ENCODE results near the gene NSUN3. TPM values are rescaled to one million over a fixed set of nuclear protein-coding genes. Genes with fewer than 3 reads are reported as not detected.

Gene NSUN3
- total RNA-seq, 2 donors from 2014 or later, result 18.5 to 22.6 TPM

DNA sequence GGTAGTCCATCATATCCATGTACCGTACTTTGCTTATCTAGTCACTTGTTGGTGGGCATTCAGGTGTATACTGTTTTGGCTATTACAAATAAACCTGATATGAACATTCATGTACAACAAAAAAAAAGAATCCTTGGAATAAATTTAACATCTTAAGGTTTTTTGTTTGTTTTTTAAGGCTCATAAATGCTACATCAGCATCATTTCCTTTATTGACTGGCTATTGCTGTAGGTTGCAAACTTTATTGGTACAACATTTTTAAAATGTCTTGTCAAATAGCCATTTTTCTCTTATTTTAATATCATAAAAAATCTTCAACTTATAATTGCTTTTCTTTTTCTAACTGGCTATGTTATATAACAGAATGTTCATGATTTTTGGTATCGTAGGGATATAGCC, 16.3 kb upstream of the NSUN3 start:
- WGBS, 2 experiments (ENCODE audit: insufficient coverage in 1 of 2, insufficient read length in 1 of 2), result 95% methylated on average over 2 of the region's 2 CpGs; no CpG with 5 or more reads in 1 of the 2 experiments
- H3K9me3 Mint-ChIP-seq, result peaks cover 34% of the 10 kb centered on the region

DNA sequence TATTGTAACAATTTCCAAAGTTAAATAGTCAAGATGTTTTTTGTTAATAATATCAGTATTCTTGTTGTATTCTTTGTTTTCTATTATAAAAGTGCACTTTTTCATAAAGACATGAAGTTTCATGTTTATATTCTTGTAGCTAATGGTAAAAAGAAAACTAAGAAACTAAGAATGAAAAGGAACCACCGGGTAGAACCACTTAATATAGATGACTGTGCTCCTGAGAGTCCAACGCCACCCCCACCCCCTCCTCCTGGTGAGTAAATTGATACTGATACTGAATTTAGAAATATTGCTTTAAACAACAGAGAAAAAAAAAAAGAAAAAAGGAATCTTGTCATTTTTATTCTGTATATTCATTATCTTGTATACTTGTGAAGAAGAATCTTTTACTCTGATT, 13.6 kb upstream of the NSUN3 start:
- H3K9me3 ChIP-seq (ENCODE audit: control insufficient read depth, low read length), result peaks cover 18% of the 10 kb centered on the region
- Mint-ChIP-seq H3K9me3 (peaks cover 20% of the 10 kb centered on the region), H3K27ac (no peak overlapping the region), H3K4me1 (no peaks in the 10 kb centered on the region), H3K27me3 (ENCODE audit: insufficient read depth) (no peaks in the 10 kb centered on the region), H3K4me3 (no peak overlapping the region), H3K36me3 (ENCODE audit: low read depth) (peaks cover 15% of the 10 kb centered on the region)
- no peak overlapping the region for H3K27ac ChIP-seq (ENCODE audit: low read depth, low read length)
- TF ChIP-seq, protein P1, sequence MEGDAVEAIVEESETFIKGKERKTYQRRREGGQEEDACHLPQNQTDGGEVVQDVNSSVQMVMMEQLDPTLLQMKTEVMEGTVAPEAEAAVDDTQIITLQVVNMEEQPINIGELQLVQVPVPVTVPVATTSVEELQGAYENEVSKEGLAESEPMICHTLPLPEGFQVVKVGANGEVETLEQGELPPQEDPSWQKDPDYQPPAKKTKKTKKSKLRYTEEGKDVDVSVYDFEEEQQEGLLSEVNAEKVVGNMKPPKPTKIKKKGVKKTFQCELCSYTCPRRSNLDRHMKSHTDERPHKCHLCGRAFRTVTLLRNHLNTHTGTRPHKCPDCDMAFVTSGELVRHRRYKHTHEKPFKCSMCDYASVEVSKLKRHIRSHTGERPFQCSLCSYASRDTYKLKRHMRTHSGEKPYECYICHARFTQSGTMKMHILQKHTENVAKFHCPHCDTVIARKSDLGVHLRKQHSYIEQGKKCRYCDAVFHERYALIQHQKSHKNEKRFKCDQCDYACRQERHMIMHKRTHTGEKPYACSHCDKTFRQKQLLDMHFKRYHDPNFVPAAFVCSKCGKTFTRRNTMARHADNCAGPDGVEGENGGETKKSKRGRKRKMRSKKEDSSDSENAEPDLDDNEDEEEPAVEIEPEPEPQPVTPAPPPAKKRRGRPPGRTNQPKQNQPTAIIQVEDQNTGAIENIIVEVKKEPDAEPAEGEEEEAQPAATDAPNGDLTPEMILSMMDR (conservative IDR thresholded peaks at IDR 0.05), result no peak
- H3K36me3 ChIP-seq (ENCODE audit: control insufficient read depth, insufficient read depth, low read length), result peaks cover 47% of the 10 kb centered on the region
- no peaks in the 10 kb centered on the region for H3K27me3 ChIP-seq (ENCODE audit: control insufficient read depth, insufficient read depth, low read length, poor library complexity, severe bottlenecking)
- 93% methylated on average over 1 of the region's 2 CpGs; no CpG with 5 or more reads in 1 of the 2 experiments for WGBS, 2 experiments (ENCODE audit: insufficient coverage in 1 of 2, insufficient read length in 1 of 2)
- no peak for DNase-seq
- no peak overlapping the region for H3K4me3 ChIP-seq (ENCODE audit: low read length)
- no peaks in the 10 kb centered on the region for H3K4me1 ChIP-seq (ENCODE audit: control insufficient read depth, insufficient read depth, low read length)
- H3K9ac ChIP-seq (ENCODE audit: extremely low read depth, low read length, poor library complexity, severe bottlenecking), result no peak overlapping the region

More for the DNA sequence above, 16.3 kb upstream of the NSUN3 start:
- Mint-ChIP-seq H3K27me3 (ENCODE audit: insufficient read depth) (no peaks in the 10 kb centered on the region), H3K4me1 (no peaks in the 10 kb centered on the region), H3K27ac (no peak overlapping the region), H3K36me3 (ENCODE audit: low read depth) (peaks cover 35% of the 10 kb centered on the region), H3K4me3 (no peak overlapping the region)
- no peak for DNase-seq
- no peak overlapping the region for H3K27ac ChIP-seq (ENCODE audit: low read depth, low read length)
- H3K9ac ChIP-seq (ENCODE audit: extremely low read depth, low read length, poor library complexity, severe bottlenecking), result no peak overlapping the region
- H3K4me1 ChIP-seq (ENCODE audit: control insufficient read depth, insufficient read depth, low read length), result no peaks in the 10 kb centered on the region
- H3K4me3 ChIP-seq (ENCODE audit: low read length), result no peak overlapping the region
- H3K36me3 ChIP-seq (ENCODE audit: control insufficient read depth, insufficient read depth, low read length), result peaks cover 46% of the 10 kb centered on the region
- TF ChIP-seq, protein P1 (conservative IDR thresholded peaks at IDR 0.05), result no peak
- H3K27me3 ChIP-seq (ENCODE audit: control insufficient read depth, insufficient read depth, low read length, poor library complexity, severe bottlenecking), result no peaks in the 10 kb centered on the region
- H3K9me3 ChIP-seq (ENCODE audit: control insufficient read depth, low read length), result peaks cover 39% of the 10 kb centered on the region

DNA sequence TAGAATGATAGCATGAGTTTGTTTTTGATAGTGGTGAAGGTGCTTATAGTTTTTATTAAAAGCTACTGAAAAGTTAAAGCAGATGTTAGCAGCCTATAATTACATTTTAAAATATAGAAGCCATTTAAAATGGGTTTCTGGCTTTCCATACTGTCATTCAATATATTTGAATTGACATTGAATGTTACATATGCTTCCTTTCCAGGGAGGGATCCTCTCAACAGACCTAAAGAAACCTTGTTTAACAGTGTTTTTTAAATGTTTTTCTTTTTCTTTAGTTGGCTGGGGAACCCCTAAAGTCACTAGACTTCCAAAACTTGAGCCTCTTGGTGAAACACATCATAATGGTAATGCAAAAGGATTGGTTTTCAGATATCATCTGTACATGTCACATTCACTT, 12.3 kb upstream of the NSUN3 start:
- peaks cover 5% of the 10 kb centered on the region for H3K9me3 ChIP-seq (ENCODE audit: control insufficient read depth, low read length)
- H3K9ac ChIP-seq (ENCODE audit: extremely low read depth, low read length, poor library complexity, severe bottlenecking), result no peak overlapping the region
- no peak overlapping the region for H3K4me3 ChIP-seq (ENCODE audit: low read length)
- DNase-seq, result no peak
- H3K4me1 ChIP-seq (ENCODE audit: control insufficient read depth, insufficient read depth, low read length), result no peaks in the 10 kb centered on the region
- peaks cover 35% of the 10 kb centered on the region for H3K36me3 ChIP-seq (ENCODE audit: control insufficient read depth, insufficient read depth, low read length)
- no peaks in the 10 kb centered on the region for H3K27me3 ChIP-seq (ENCODE audit: control insufficient read depth, insufficient read depth, low read length, poor library complexity, severe bottlenecking)
- Mint-ChIP-seq H3K27ac (no peak overlapping the region), H3K4me3 (no peak overlapping the region), H3K36me3 (ENCODE audit: low read depth) (peaks cover 5% of the 10 kb centered on the region), H3K9me3 (peaks cover 8% of the 10 kb centered on the region), H3K27me3 (ENCODE audit: insufficient read depth) (no peaks in the 10 kb centered on the region), H3K4me1 (no peaks in the 10 kb centered on the region)
- TF ChIP-seq, protein P1 (conservative IDR thresholded peaks at IDR 0.05), result no peak
- H3K27ac ChIP-seq (ENCODE audit: low read depth, low read length), result no peak overlapping the region
